ENCODE data around the gene RDX. TPM values are rescaled to one million over a fixed set of nuclear protein-coding genes. Genes with fewer than 3 reads are reported as not detected.

RDX gene
- total and polyA plus RNA-seq, 9 of the 15 experiments (the other 6 are each of a cell fraction or from before 2014, with no cell fraction given) = 35.6 to 62.1 (median 54.3) TPM

DNA sequence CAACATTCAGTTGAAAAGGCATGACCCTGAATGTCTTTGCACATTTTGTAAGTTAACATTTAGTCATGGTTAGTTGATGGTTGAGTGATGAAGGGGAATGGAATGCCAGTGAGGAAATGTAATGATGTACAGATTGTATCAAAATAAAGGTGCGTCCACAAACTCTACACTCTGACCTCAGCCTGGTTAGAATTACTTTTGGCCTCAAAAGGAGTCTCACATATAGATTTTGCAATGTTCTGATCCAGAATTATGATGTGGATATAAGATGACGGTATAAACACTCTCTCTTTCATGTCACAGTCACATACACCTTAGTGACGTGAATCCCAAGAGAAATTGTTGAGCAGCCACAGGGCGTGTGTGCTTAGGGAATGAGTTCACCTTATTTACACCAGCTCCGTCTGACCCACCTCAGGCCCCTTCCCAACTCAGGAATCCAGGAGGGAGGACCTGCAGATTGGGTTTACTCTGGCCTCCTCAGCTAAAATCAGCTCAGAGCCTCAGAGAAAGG lies 100.1 kb downstream of the RDX start:
- ChIA-PET POLR2A (no interaction called here), CTCF (ENCODE audit: low intra/inter-chr PET ratio) (no interaction called here)
- H3K27ac ChIP-seq (ENCODE audit: extremely low read depth, low read depth, low read length) = no peak overlapping the region
- H3K79me2 ChIP-seq (ENCODE audit: control insufficient read depth, insufficient read depth, low read length) = no peaks in the 10 kb centered on the region
- no peak overlapping the region for H3K4me2 ChIP-seq (ENCODE audit: insufficient read depth, low read length)
- intact Hi-C loops (cut with micrococcal nuclease) = loop anchor here (10.0 kb wide), 1 partner anchor 341 kb away; no protein-coding TSS in a partner anchor
- no peaks in the 10 kb centered on the region for H3K36me3 ChIP-seq (ENCODE audit: control insufficient read depth, insufficient read depth, low read length)
- H3K9me1 ChIP-seq (ENCODE audit: control insufficient read depth, insufficient read depth, low read length) = no peaks in the 10 kb centered on the region
- BruUV-seq (replicated peaks) = no TSS peak
- WGBS (ENCODE audit: insufficient coverage, low coverage, missing lambda C conversion rate) = 43% methylated on average over 5 of the region's 5 CpGs
- ATAC-seq = no peak
- H3K9me3 ChIP-seq (replicated peaks; ENCODE audit: control insufficient read depth, insufficient read depth, low read depth, low read length) = no peaks in the 10 kb centered on the region
- no peaks in the 10 kb centered on the region; a peak in 1 of 5 replicates for H3K4me1 ChIP-seq (replicated peaks in 1 of 2; ENCODE audit: control insufficient read depth in 2 of 2, insufficient read depth in 2 of 2, low read length in 2 of 2)
- no peak for FAIRE-seq
- in situ Hi-C loops (cut with MboI) = loop anchor here (25.0 kb wide), 1 partner anchor 1041 kb away; the partner anchor contains the start of gene POU2AF2
- no peak for DNase-seq (ENCODE audit: extremely low read depth in 1 of 4, low spot score in 3 of 4)
- H4K20me1 ChIP-seq (replicated peaks; ENCODE audit: control insufficient read depth, insufficient read depth, low read length) = no peaks in the 10 kb centered on the region
- H2AFZ ChIP-seq (ENCODE audit: low read depth, low read length) = no peak overlapping the region
- H3K4me3 ChIP-seq = no peak overlapping the region
- H3K9ac ChIP-seq (ENCODE audit: insufficient read depth in 1 of 2, low read depth in 2 of 2, low read length in 2 of 2) = no peak overlapping the region
- no peaks in the 10 kb centered on the region for H3K27me3 ChIP-seq (ENCODE audit: control insufficient read depth in 2 of 2, insufficient read depth in 2 of 2, low read length in 2 of 2)
- TF ChIP-seq POLR3A (IDR thresholded peaks at IDR 0.05; ENCODE audit: borderline replicate concordance, extremely low read depth, insufficient read depth, insufficient read length) (no peak), PRPF4 (IDR thresholded peaks at IDR 0.05; ENCODE audit: insufficient read depth, low read depth, low read length, poor library complexity, severe bottlenecking) (no peak), BHLHE40 (IDR thresholded peaks at IDR 0.05; ENCODE audit: low read length) (no peak), MTF1 (CRISPR knock-in tag; IDR thresholded peaks at IDR 0.05; ENCODE audit: borderline replicate concordance) (no peak), MCM2 (IDR thresholded peaks at IDR 0.05; ENCODE audit: low read depth) (no peak), JUN (IDR thresholded peaks at IDR 0.05; ENCODE audit: borderline replicate concordance, low read depth, low read length) (no peak), JUN (CRISPR knock-in tag; IDR thresholded peaks at IDR 0.05; ENCODE audit: borderline replicate concordance) (no peak), ZNF830 (CRISPR knock-in tag; IDR thresholded peaks at IDR 0.05) (no peak), ZNF707 (CRISPR knock-in tag; conservative IDR thresholded peaks at IDR 0.05) (no peak), RBM34 (IDR thresholded peaks at IDR 0.05; ENCODE audit: borderline replicate concordance, insufficient read depth, low read length) (no peak)
- TF ChIP-seq, protein P1, sequence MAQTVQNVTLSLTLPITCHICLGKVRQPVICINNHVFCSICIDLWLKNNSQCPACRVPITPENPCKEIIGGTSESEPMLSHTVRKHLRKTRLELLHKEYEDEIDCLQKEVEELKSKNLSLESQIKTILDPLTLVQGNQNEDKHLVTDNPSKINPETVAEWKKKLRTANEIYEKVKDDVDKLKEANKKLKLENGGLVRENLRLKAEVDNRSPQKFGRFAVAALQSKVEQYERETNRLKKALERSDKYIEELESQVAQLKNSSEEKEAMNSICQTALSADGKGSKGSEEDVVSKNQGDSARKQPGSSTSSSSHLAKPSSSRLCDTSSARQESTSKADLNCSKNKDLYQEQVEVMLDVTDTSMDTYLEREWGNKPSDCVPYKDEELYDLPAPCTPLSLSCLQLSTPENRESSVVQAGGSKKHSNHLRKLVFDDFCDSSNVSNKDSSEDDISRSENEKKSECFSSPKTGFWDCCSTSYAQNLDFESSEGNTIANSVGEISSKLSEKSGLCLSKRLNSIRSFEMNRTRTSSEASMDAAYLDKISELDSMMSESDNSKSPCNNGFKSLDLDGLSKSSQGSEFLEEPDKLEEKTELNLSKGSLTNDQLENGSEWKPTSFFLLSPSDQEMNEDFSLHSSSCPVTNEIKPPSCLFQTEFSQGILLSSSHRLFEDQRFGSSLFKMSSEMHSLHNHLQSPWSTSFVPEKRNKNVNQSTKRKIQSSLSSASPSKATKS (CRISPR knock-in tag; IDR thresholded peaks at IDR 0.05) = no peak
- TF ChIP-seq, protein P2, sequence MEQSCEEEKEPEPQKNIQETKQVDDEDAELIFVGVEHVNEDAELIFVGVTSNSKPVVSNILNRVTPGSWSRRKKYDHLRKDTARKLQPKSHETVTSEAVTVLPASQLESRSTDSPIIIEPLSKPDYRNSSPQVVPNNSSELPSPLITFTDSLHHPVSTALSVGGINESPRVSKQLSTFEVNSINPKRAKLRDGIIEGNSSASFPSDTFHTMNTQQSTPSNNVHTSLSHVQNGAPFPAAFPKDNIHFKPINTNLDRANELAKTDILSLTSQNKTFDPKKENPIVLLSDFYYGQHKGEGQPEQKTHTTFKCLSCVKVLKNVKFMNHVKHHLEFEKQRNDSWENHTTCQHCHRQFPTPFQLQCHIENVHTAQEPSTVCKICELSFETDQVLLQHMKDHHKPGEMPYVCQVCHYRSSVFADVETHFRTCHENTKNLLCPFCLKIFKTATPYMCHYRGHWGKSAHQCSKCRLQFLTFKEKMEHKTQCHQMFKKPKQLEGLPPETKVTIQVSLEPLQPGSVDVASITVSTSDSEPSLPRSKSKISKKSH (CRISPR knock-in tag; IDR thresholded peaks at IDR 0.05) = no peak
- TF ChIP-seq, protein P3, sequence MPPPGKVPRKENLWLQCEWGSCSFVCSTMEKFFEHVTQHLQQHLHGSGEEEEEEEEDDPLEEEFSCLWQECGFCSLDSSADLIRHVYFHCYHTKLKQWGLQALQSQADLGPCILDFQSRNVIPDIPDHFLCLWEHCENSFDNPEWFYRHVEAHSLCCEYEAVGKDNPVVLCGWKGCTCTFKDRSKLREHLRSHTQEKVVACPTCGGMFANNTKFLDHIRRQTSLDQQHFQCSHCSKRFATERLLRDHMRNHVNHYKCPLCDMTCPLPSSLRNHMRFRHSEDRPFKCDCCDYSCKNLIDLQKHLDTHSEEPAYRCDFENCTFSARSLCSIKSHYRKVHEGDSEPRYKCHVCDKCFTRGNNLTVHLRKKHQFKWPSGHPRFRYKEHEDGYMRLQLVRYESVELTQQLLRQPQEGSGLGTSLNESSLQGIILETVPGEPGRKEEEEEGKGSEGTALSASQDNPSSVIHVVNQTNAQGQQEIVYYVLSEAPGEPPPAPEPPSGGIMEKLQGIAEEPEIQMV (tag; conservative IDR thresholded peaks at IDR 0.05; ENCODE audit: low read depth) = no peak
- TF ChIP-seq, protein P4, sequence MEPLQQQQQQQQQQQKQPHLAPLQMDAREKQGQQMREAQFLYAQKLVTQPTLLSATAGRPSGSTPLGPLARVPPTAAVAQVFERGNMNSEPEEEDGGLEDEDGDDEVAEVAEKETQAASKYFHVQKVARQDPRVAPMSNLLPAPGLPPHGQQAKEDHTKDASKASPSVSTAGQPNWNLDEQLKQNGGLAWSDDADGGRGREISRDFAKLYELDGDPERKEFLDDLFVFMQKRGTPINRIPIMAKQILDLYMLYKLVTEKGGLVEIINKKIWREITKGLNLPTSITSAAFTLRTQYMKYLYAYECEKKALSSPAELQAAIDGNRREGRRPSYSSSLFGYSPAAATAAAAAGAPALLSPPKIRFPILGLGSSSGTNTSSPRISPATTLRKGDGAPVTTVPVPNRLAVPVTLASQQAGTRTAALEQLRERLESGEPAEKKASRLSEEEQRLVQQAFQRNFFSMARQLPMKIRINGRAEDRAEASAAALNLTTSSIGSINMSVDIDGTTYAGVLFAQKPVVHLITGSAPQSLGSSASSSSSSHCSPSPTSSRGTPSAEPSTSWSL (CRISPR knock-in tag; IDR thresholded peaks at IDR 0.05; ENCODE audit: borderline replicate concordance) = no peak

Data from K562 (cell line).